ENCODE measurements around the gene CGB1. TPM values are rescaled to one million over a fixed set of nuclear protein-coding genes. Genes with fewer than 3 reads are reported as not detected.

The CGB1 gene
- polyA plus RNA-seq, 1 experiment = not detected

DNA sequence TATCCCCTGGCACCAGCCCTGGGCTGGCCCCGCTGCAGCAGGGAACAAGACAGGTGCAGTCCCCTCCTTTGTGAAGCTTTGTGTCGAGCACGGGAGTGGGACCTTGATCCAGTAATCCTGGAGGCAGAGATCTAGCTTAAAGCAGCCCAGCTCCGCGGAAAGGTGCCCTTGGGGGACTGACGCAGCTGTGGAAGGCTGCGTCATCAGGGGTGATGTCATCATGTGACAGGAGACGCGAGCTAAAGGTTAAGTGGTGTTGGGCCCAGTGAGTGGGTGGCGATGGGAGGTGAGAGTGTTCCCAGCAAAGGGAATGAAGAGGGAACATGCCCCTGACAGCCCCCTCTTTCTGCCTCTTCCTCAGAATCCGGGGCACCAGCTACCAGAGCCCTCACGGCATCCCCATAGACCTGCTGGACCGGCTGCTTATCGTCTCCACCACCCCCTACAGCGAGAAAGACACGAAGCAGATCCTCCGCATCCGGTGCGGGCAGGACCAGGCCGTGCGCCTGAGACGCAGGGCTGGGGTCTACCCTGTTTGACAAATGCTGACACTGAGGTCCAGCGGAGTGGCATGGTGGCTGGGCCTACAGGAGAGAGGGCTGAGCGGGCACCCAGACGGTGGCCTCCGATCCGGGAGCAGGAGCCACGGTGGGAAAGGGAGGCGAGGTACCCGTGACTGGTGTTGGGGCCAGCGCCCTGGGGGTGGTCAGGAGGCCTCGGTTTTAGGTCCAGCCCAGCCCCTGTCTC, 22.4 kb downstream of the CGB1 start:
- ChIA-PET CTCF (interaction anchor here (3.3 kb wide), 1 partner anchor 14 kb away, joined by 24 read pairs; no protein-coding TSS in a partner anchor), POLR2A (no interaction called here)
- Histone ChIP-seq H3K4me3 (ENCODE audit: low read depth, low read length) (no peak overlapping the region), H3K27me3 (ENCODE audit: control insufficient read depth, insufficient read depth, low read length) (no peaks in the 10 kb centered on the region), H3K36me3 (ENCODE audit: control insufficient read depth, insufficient read depth, low read length) (peaks cover 17% of the 10 kb centered on the region)
- no peak for TF ChIP-seq CTCF (IDR thresholded peaks at IDR 0.05; ENCODE audit: insufficient read depth, low read depth, low read length)
- DNase-seq (ENCODE audit: low read depth) = no peak

GRCh38 chr19:49011194-49011593, 25.5 kb downstream of the CGB1 start:
- ChIA-PET CTCF (interaction anchor here (1.5 to 3.6 kb wide), 3 partner anchors 11 to 13 kb away, joined by 7 to 31 read pairs (median 24); no protein-coding TSS in a partner anchor), POLR2A (no interaction called here)
- no peak overlapping the region for H3K4me3 ChIP-seq (ENCODE audit: low read depth, low read length)
- H3K27me3 ChIP-seq (ENCODE audit: control insufficient read depth, insufficient read depth, low read length) = no peaks in the 10 kb centered on the region
- no peak for DNase-seq (ENCODE audit: low read depth)
- no peak for TF ChIP-seq CTCF (IDR thresholded peaks at IDR 0.05; ENCODE audit: insufficient read depth, low read depth, low read length)
- peaks cover 26% of the 10 kb centered on the region for H3K36me3 ChIP-seq (ENCODE audit: control insufficient read depth, insufficient read depth, low read length)

GRCh38 chr19:49010453-49010852, 26.2 kb downstream of the CGB1 start:
- TF ChIP-seq CTCF (IDR thresholded peaks at IDR 0.05; ENCODE audit: insufficient read depth, low read depth, low read length) = no peak
- POLR2A ChIA-PET = no interaction called here
- Histone ChIP-seq H3K27me3 (ENCODE audit: control insufficient read depth, insufficient read depth, low read length) (no peaks in the 10 kb centered on the region), H3K36me3 (ENCODE audit: control insufficient read depth, insufficient read depth, low read length) (peaks cover 28% of the 10 kb centered on the region), H3K4me3 (ENCODE audit: low read depth, low read length) (no peak overlapping the region)
- no peak for DNase-seq (ENCODE audit: low read depth)
- CTCF ChIA-PET = interaction anchor here (1.5 to 3.6 kb wide), 2 partner anchors 10 to 13 kb away, joined by 7 to 31 read pairs; no protein-coding TSS in a partner anchor

DNA sequence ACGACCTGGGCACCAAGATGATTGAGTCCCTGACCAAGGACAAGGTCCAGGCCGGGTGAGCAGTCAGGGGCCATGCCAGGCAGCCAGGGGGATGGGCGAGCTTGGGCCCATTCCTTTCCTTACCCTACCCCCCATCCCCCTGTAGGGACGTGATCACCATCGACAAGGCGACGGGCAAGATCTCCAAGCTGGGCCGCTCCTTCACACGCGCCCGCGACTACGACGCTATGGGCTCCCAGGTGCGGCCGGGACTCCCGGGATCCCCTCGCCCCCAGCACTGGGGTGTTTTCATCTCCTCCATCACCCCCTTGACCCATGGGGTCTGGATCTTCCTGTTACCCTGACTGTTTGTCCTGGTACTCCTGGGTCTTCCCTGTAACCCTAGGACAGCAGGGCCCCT, 26.9 kb downstream of the CGB1 start:
- CTCF ChIA-PET = interaction anchor here (0.9 to 3.8 kb wide), 6 partner anchors 8 to 136 kb away, joined by 3 to 31 read pairs (median 12); partner anchors contain the start of genes GYS1 and RUVBL2
- peaks cover 32% of the 10 kb centered on the region for H3K36me3 ChIP-seq (ENCODE audit: control insufficient read depth, insufficient read depth, low read length)
- H3K4me3 ChIP-seq (ENCODE audit: low read depth, low read length) = no peak overlapping the region
- POLR2A ChIA-PET = no interaction called here
- no peaks in the 10 kb centered on the region for H3K27me3 ChIP-seq (ENCODE audit: control insufficient read depth, insufficient read depth, low read length)
- DNase-seq (ENCODE audit: low read depth) = no peak
- no peak for TF ChIP-seq CTCF (IDR thresholded peaks at IDR 0.05; ENCODE audit: insufficient read depth, low read depth, low read length)

- no peak for DNase-seq (ENCODE audit: low read depth)
- no peak for TF ChIP-seq CTCF (IDR thresholded peaks at IDR 0.05; ENCODE audit: insufficient read depth, low read depth, low read length)
- H3K4me3 ChIP-seq (ENCODE audit: low read depth, low read length) = no peak overlapping the region
- peaks cover 30% of the 10 kb centered on the region for H3K36me3 ChIP-seq (ENCODE audit: control insufficient read depth, insufficient read depth, low read length)
- no peaks in the 10 kb centered on the region for H3K27me3 ChIP-seq (ENCODE audit: control insufficient read depth, insufficient read depth, low read length)
- POLR2A ChIA-PET = no interaction called here
- CTCF ChIA-PET = interaction anchor here (3.7 to 3.8 kb wide), 2 partner anchors 9 to 11 kb away, joined by 14 to 15 read pairs; no protein-coding TSS in a partner anchor
These were observed 29.8 kb downstream of the CGB1 start for GRCh38 chr19:49006905-49007304.

All from BJ (cell line).